22Rv1 (cell line): ENCODE results near the gene TPGS2.

ENCODE experiments used
- CTCF ChIP-seq: fragments of 450-650 bp; IDR thresholded peaks from 2 replicates; pipeline ENCODE4 v1.5.1; 2017; ENCODE audit warnings: mild to moderate bottlenecking
- ZFX ChIP-seq: fragments of 450-650 bp; IDR thresholded peaks from 2 replicates; pipeline ENCODE4 v1.6.1; 2017; ENCODE audit warnings: antibody characterized with exemption, borderline replicate concordance

- TF ChIP-seq CTCF (no peak), ZFX (no peak)
These were observed 33.4 kb upstream of the TPGS2 start for GRCh38 chr18:36862182-36862581.
